Heart left ventricle (tissue), 16 donors: ENCODE results near the gene ARPC5L. TPM values are rescaled to one million over a fixed set of nuclear protein-coding genes. Genes with fewer than 3 reads are reported as not detected.
A peak's percentile ranks its signal among the peaks of the same experiment; 100 is the strongest.

Experiments
- ATAC-seq, 4 donors: fragments of 200-7000 bp; cut with Tn5 transposase; one replicate each; pipeline ENCODE4 v1.9.1; 2020 to 2022; ENCODE audit warnings: moderate library complexity in 4 of 4, mild to moderate bottlenecking in 3 of 4, moderate number of reproducible peaks in 1 of 4
- DNase-seq, 5 donors: peaks; one replicate each; pipeline ENCODE4 v3.0.0-alpha.2; 2020
- H3K27ac ChIP-seq, 12 donors: fragments of 200-600 bp; sonication (generic) in 4 of 12; one replicate each; pipeline versions ENCODE4 v1.5.0 to v1.8.0; 2016 to 2022; ENCODE audit warnings: mild to moderate bottlenecking in 2 of 12
- H3K27me3 ChIP-seq, 9 donors: fragments of 200-600 bp; sonication (generic) in 2 of 9; one replicate each; pipeline versions ENCODE4 v1.5.1 to v1.8.0; 2016 to 2022; ENCODE audit warnings: mild to moderate bottlenecking in 3 of 9
- H3K36me3 ChIP-seq, 9 donors: fragments of 200-600 bp; sonication (generic) in 2 of 9; one replicate each; pipeline versions ENCODE4 v1.5.0 to v1.8.0; 2018 to 2022; ENCODE audit warnings: mild to moderate bottlenecking in 2 of 9
- H3K4me1 ChIP-seq, 12 donors: fragments of 200-600 bp; sonication (generic) in 4 of 12; one replicate each; pipeline versions ENCODE4 v1.5.0 to v1.8.0; 2016 to 2022; ENCODE audit warnings: mild to moderate bottlenecking in 3 of 12
- H3K4me3 ChIP-seq, 12 donors: fragments of 200-600 bp; sonication (generic) in 4 of 12; one replicate each; pipeline versions ENCODE4 v1.5.0 to v1.8.0; 2017 to 2022; ENCODE audit warnings: mild to moderate bottlenecking in 9 of 12, moderate library complexity in 4 of 12
- H3K9me3 ChIP-seq, 12 donors: fragments of 200-600 bp; sonication (generic) in 4 of 12; one replicate each; pipeline versions ENCODE4 v1.5.0 to v1.8.0; 2016 to 2022; ENCODE audit warnings: mild to moderate bottlenecking in 1 of 12
- POLR2A ChIP-seq, 2 donors: fragments of 450-650 bp; IDR thresholded peaks; one replicate each; pipeline ENCODE4 v1.6.1; 2017; ENCODE audit warnings: antibody characterized with exemption in 2 of 2, mild to moderate bottlenecking in 2 of 2, moderate library complexity in 2 of 2
- WGBS, 4 donors: extraction: QIAGEN DNeasy Blood & Tissue Kit in 2 of 4; methylation state at CpG; one replicate each; pipeline versions ENCODE4 v1.1.5 to v1.1.7; 2013 to 2018; 5-methylcytosine and 5-hydroxymethylcytosine counted together
- intact Hi-C, 10 donors: fragments of 100-400 bp; cut with DNase I; formaldehyde crosslinking; loops; one replicate each; pipeline versions ENCODE4 v1.11.1 to v1.14.2; 2022
- polyA plus RNA-seq, 2 donors: library from polyadenylated mRNA; stranded (reverse); fragments of 200-250 nt; gene quantifications; one replicate each; pipeline ENCODE4 v1.2.3, GENCODE V29; 2013
- total RNA-seq, 9 donors: library from RNA; depleted of rRNA in 2 of 9; stranded (reverse); fragments of >200 nt in 2 of 9; fragmentation: NEBNext Ultra II Directional in 3 of 9; extraction: Animal tissue kit (Norgen Biotek cat#: 25700) in 3 of 9; gene quantifications; one replicate each; pipeline versions ENCODE4 v1.1.0 to v1.2.4, GENCODE V29; 2016 to 2023
- TF ChIP-seq, protein P1 (sequence below), 12 donors: fragments of 200-600 bp; sonication (generic) in 4 of 12; IDR thresholded peaks; one replicate each; pipeline versions ENCODE4 v1.5.0 to v1.8.0; 2018 to 2022; ENCODE audit warnings: antibody characterized with exemption in 12 of 12, mild to moderate bottlenecking in 5 of 12
- donor health status: ischemic (EF 13 %, LVEDD 7.1; RV severe dilation, severe dysfunction).
- donor health status: healthy with polysubstance abuse.
- donor health status: DM: no; HTN: yes; CAD: no.
- donor health status: DM: no; HTN: no; CAD: no.
- donor health status: ischemic (EF 25% LVEDD 6.9; RV normal size, moderate dysfunction).
- donor health status: ischemic (EF 25% LVEDD 5.7; RV mildly dilated, moderate dysfunction).
- donor health status: healthy.
- donor health status: DM: yes; HTN: yes; CAD: no.
- donor health status: ischemic (EF 35%, LVEDD 5.7; RV mildly dilated, moderate dysfunction).
- donor health status: nonischemic (EF 11% LVEDD 7.7; RV severe dilation, severe dysfunction).
- donor health status: DM: yes; HTN: yes; CAD: no.
- donor health status: PGD.
- donor health status: ischemic (EF 29% LVEDD 5.4; RV normal size, mild dysfunction).
- donor health status: nonischemic (EF 23%, LVEDD 6.1; RV moderate dilation, normal function).

ARPC5L gene
- total and polyA plus RNA-seq, 11 donors = 27.0 to 102 (median 39.7) TPM

DNA sequence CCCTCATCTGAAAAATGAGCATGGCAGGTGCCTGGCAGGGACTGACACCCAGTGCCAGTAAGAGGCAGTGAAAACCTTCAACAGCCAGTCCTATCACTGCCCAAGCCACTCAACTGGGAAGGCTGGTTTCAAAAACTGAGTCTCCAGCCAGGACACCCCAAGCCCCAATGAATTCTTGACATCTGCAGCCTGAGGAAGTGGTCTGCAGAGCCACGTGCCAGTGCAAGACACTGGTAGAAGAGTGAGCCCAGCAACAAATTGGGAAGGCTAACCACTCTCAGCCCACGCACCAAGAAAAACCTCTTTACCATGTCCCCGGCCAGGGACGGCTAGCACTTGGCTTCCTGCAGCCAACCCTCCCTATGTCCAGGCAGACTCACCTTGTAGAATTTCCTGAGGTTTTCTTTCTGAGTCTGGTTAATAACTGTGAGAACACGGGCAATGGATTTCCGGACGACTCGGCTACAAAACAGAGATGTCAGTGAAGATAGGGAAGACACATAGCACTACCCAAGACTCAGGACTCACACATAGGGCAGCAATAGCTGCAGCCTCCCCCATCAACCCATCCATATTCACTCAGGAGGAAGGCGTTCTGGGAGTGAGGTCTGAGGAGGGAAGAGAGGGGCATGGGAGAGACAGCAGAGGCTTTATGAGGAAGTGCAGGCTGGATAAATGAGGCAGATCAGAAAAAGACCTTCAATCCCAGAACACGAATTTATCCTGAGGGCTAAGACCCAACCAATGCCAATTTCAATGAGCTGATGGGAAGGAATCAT is 1.9 kb upstream of the ARPC5L start:
- TF ChIP-seq, protein P1, sequence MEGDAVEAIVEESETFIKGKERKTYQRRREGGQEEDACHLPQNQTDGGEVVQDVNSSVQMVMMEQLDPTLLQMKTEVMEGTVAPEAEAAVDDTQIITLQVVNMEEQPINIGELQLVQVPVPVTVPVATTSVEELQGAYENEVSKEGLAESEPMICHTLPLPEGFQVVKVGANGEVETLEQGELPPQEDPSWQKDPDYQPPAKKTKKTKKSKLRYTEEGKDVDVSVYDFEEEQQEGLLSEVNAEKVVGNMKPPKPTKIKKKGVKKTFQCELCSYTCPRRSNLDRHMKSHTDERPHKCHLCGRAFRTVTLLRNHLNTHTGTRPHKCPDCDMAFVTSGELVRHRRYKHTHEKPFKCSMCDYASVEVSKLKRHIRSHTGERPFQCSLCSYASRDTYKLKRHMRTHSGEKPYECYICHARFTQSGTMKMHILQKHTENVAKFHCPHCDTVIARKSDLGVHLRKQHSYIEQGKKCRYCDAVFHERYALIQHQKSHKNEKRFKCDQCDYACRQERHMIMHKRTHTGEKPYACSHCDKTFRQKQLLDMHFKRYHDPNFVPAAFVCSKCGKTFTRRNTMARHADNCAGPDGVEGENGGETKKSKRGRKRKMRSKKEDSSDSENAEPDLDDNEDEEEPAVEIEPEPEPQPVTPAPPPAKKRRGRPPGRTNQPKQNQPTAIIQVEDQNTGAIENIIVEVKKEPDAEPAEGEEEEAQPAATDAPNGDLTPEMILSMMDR (IDR thresholded peaks at IDR 0.05) = no peak
- no peak for TF ChIP-seq POLR2A (IDR thresholded peaks at IDR 0.05)
- H3K9me3 ChIP-seq = no peaks in the 10 kb centered on the region
- ATAC-seq = no peak
- WGBS, 4 donors = 50 to 63% (median 54%) methylated on average over 10 of the region's 10 CpGs
- H3K4me1 ChIP-seq = peaks cover 0 to 42% (median 32%) of the 10 kb centered on the region in 12 donors
- peaks cover 0 to 48% (median 42%) of the 10 kb centered on the region in 9 donors for H3K36me3 ChIP-seq
- peak in 1 of 5 donors; percentile 23 for DNase-seq
- peak overlapping the region in 9 of 12 donors; percentile 71 to 98 (median 82) for H3K4me3 ChIP-seq
- H3K27me3 ChIP-seq = no peaks in the 10 kb centered on the region
- intact Hi-C loops = loop anchor here in 5 of 10 donors (2.0 to 10.0 kb wide), 7 partner anchors 89 to 445 kb away; partner anchors contain the start of genes SCAI (in 3 of the 5), NR6A1 (in 1 of the 5) and PSMB7 (in 1 of the 5)
- peak overlapping the region in 3 of 12 donors; percentile 84 to 95 (median 93) for H3K27ac ChIP-seq

DNA sequence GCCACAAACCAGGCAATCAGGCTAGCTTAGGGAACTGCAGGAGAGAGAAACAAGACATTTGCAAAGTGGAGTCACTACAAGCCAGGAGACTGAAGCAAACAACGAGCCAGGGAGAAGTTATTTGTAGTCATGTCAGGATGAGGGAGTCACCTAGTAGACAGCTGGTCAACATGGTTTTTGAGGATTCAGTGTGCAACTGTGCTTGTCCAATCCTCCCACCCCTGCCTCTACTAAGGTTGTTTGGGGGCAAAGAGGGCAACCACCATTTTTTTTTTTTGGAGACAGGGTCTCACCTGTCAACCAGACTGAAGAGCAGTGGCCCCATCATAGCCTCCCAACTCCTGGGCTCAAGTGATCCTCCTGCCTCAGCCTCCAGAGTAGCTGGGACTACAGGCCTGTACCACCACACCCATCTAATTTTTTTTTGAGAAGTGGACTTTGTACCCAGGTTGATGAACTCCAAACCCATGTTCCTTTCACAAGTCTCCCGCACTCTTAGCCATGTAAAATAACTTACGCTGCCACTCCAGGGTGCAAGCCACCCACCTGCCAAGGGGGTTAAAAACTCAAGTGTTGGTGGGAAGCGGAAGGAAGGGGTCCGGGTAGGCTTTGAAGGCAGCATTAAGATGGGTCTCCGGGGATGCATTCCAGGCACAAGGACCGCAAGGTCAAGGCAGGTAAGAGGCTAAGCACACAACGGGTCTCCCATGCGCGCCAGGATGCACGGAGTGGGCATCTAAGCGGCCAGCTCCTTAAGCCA is 1.2 kb upstream of the ARPC5L start:
- DNase-seq (peak in 1 of 5 donors; percentile 46), ATAC-seq (no peak)
- Histone ChIP-seq H3K4me3 (peak overlapping the region; percentile 71 to 98 (median 84)), H3K27me3 (no peaks in the 10 kb centered on the region), H3K9me3 (no peaks in the 10 kb centered on the region), H3K36me3 (peaks cover 0 to 48% (median 42%) of the 10 kb centered on the region in 9 donors), H3K27ac (peak overlapping the region in 10 of 12 donors; percentile 84 to 95 (median 92)), H3K4me1 (peaks cover 0 to 42% (median 32%) of the 10 kb centered on the region in 12 donors)
- intact Hi-C loops = loop anchor here in 5 of 10 donors (2.0 to 10.0 kb wide), 6 partner anchors 90 to 446 kb away; partner anchors contain the start of genes SCAI (in 2 of the 5), NR6A1 (in 1 of the 5) and PSMB7 (in 1 of the 5)
- 11 to 16% (median 15%) methylated on average over 10 to 12 of the region's 12 CpGs for WGBS, 4 donors
- TF ChIP-seq, protein P1 (IDR thresholded peaks at IDR 0.05) = no peak
- no peak for TF ChIP-seq POLR2A (IDR thresholded peaks at IDR 0.05)

DNA sequence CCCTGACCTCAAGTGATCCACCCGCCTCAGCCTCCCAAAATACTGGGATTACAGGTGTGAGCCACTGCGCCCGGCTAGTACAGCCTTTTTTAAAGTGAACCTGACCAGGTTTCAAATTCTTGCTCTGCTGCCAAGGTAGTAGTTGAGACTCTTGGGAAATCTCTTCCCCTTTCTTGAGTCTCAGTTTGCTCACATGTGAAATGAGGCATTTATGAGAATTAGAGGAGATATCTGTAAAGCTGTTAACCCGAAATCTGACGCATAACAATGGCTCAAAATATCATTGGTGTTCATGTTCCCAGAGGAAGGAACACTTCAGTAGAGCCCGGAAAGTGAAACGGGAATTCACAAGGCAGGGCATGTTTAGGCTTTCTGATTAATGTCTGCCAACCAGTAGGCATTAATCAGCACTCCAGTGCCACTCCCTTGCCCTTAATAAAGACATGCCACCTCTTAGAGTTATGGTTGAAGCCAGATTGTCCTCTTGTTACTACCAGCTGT is 1.5 kb downstream of the ARPC5L start:
- intact Hi-C loops = loop anchor here in 4 of 10 donors (5.0 to 10.0 kb wide), 5 partner anchors 279 to 449 kb away; partner anchors contain the start of genes SCAI (in 2 of the 4) and PSMB7 (in 1 of the 4)
- DNase-seq (no peak), ATAC-seq (peak; percentile 23 to 47 (median 35))
- 41 to 50% (median 43%) methylated on average over 7 of the region's 7 CpGs for WGBS, 4 donors
- Histone ChIP-seq H3K27me3 (no peaks in the 10 kb centered on the region), H3K4me3 (peak overlapping the region in 1 of 12 donors; percentile 14), H3K27ac (peak overlapping the region; percentile 48 to 95 (median 92)), H3K4me1 (peaks cover 0 to 51% (median 39%) of the 10 kb centered on the region in 12 donors), H3K36me3 (peaks cover 0 to 26% (median 23%) of the 10 kb centered on the region in 9 donors), H3K9me3 (no peaks in the 10 kb centered on the region)
- TF ChIP-seq, protein P1 (IDR thresholded peaks at IDR 0.05) = no peak
- no peak for TF ChIP-seq POLR2A (IDR thresholded peaks at IDR 0.05)
